Liver (tissue), 3 donors: Measurements from ENCODE around the gene ARHGAP9.

Experiments
- JUND ChIP-seq, 2 donors: IDR thresholded peaks; 2 replicates each; pipeline ENCODE4 v1.6.1; 2016; ENCODE audit warnings: antibody characterized with exemption in 2 of 2
- TF ChIP-seq, protein P1 (sequence below): fragments of 150-350 bp; IDR thresholded peaks from 2 replicates; pipeline ENCODE4 v1.5.1; 2017; ENCODE audit warnings: improper control_type of control experiment, low read depth, low read length; ENCODE audit not compliant: missing input control
- TF ChIP-seq, protein P2 (sequence below): IDR thresholded peaks from 2 replicates; pipeline ENCODE4 v1.6.1; 2016; ENCODE audit warnings: antibody characterized with exemption
- donor health status: healthy.
- donor health status: healthy.

DNA sequence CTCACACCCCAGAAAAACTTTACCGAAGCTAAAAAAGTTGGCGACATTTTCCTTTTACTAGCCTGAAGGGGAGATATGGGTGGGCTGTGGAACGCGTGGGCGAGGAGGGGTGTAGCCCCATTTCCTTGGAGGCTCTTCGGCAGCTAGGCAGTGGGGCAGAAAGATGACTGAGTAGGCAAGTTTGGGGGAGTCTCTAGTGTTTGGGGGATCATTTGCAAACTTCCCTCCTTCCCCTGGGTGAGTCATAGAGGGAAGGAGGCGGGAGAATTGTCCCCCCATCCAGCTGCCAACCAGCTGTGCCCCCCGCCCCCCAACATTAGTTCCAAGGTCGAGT lies 17.8 kb downstream of the ARHGAP9 start:
- TF ChIP-seq, protein P1, sequence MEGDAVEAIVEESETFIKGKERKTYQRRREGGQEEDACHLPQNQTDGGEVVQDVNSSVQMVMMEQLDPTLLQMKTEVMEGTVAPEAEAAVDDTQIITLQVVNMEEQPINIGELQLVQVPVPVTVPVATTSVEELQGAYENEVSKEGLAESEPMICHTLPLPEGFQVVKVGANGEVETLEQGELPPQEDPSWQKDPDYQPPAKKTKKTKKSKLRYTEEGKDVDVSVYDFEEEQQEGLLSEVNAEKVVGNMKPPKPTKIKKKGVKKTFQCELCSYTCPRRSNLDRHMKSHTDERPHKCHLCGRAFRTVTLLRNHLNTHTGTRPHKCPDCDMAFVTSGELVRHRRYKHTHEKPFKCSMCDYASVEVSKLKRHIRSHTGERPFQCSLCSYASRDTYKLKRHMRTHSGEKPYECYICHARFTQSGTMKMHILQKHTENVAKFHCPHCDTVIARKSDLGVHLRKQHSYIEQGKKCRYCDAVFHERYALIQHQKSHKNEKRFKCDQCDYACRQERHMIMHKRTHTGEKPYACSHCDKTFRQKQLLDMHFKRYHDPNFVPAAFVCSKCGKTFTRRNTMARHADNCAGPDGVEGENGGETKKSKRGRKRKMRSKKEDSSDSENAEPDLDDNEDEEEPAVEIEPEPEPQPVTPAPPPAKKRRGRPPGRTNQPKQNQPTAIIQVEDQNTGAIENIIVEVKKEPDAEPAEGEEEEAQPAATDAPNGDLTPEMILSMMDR: no peak
- TF ChIP-seq, protein P2, sequence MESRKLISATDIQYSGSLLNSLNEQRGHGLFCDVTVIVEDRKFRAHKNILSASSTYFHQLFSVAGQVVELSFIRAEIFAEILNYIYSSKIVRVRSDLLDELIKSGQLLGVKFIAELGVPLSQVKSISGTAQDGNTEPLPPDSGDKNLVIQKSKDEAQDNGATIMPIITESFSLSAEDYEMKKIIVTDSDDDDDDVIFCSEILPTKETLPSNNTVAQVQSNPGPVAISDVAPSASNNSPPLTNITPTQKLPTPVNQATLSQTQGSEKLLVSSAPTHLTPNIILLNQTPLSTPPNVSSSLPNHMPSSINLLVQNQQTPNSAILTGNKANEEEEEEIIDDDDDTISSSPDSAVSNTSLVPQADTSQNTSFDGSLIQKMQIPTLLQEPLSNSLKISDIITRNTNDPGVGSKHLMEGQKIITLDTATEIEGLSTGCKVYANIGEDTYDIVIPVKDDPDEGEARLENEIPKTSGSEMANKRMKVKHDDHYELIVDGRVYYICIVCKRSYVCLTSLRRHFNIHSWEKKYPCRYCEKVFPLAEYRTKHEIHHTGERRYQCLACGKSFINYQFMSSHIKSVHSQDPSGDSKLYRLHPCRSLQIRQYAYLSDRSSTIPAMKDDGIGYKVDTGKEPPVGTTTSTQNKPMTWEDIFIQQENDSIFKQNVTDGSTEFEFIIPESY: no peak
- no peak for TF ChIP-seq JUND (IDR thresholded peaks at IDR 0.05)
